K562 (cell line): ENCODE data around the gene ANKRD11. TPM values are rescaled to one million over a fixed set of nuclear protein-coding genes. Genes with fewer than 3 reads are reported as not detected.

Experiments
- ATAC-seq: fragments of 200-7000 bp; cut with Tn5 transposase; 3 replicates; pipeline ENCODE4 v1.9.1; 2020; ENCODE audit warnings: moderate library complexity
- BruUV-seq: library from RNA; stranded (reverse); fragments of 400-500 nt; replicated peaks from 2 replicates; lab custom pipeline; 2021; lab: Mats Ljungman, UMichigan
- CTCF ChIA-PET: fragments of 300-600 bp; formaldehyde crosslinking; extraction: SDS; loops from one replicate; lab custom pipeline; 2021; ENCODE audit warnings: low intra/inter-chr PET ratio; lab: Yijun Ruan, JAX
- POLR2A ChIA-PET: fragments of 300-600, 350-650 bp; sonication (Branson Sonifier 250); formaldehyde crosslinking; extraction: SDS; loops from one replicate; lab custom pipeline; 2021; ENCODE audit warnings: antibody characterized with exemption, inconsistent platforms; lab: Yijun Ruan, JAX
- DNase-seq, 4 experiments: peaks; one replicate each; pipeline versions ENCODE4 v3.0.0 to v3.0.0-alpha.2; 2011 to 2018; ENCODE audit warnings: low spot score in 3 of 4, mixed read lengths in 3 of 4; ENCODE audit errors: extremely low read depth in 1 of 4
- FAIRE-seq: peaks from 2 replicates; lab custom pipeline; 2011; peaks lifted over from hg19 to GRCh38; lab: Jason Lieb, UNC
- H2AFZ ChIP-seq: 2 replicates; pipeline ENCODE4 v1.6.0; 2011; ENCODE audit warnings: low read depth, low read length, control low read depth, inconsistent platforms
- H3K27ac ChIP-seq: fragments of 200-600 bp; 3 replicates; pipeline ENCODE4 v1.8.0; 2011; ENCODE audit warnings: low read depth, mild to moderate bottlenecking, control low read depth, inconsistent platforms, low read length, moderate library complexity, mixed read lengths; ENCODE audit errors: extremely low read depth
- H3K27me3 ChIP-seq, 2 experiments: fragments of 300-600 bp in 1 of 2; 2 replicates in 1 of 2; 3 replicates in 1 of 2; pipeline versions ENCODE4 v1.6.0 to v1.8.0; 2011; ENCODE audit warnings: inconsistent platforms in 2 of 2, low read length in 2 of 2, mild to moderate bottlenecking in 1 of 2, mixed read lengths in 1 of 2, moderate library complexity in 1 of 2; ENCODE audit not compliant: control insufficient read depth in 2 of 2, insufficient read depth in 2 of 2
- H3K36me3 ChIP-seq: fragments of 300-600 bp; 3 replicates; pipeline ENCODE4 v1.8.0; 2011; ENCODE audit warnings: mild to moderate bottlenecking, low read length, inconsistent platforms; ENCODE audit not compliant: control insufficient read depth, insufficient read depth
- H3K4me1 ChIP-seq, 2 experiments: fragments of 200-600 bp in 1 of 2; replicated peaks in 1 of 2; 2 replicates in 1 of 2; 3 replicates in 1 of 2; pipeline versions ENCODE4 v1.5.1 to v1.8.0; 2011; ENCODE audit warnings: inconsistent platforms in 2 of 2, low read length in 2 of 2, mild to moderate bottlenecking in 1 of 2, mixed read lengths in 1 of 2, moderate library complexity in 1 of 2; ENCODE audit not compliant: control insufficient read depth in 2 of 2, insufficient read depth in 2 of 2
- H3K4me2 ChIP-seq: 2 replicates; pipeline ENCODE4 v1.6.1; 2011; ENCODE audit warnings: low read length, control low read depth, inconsistent platforms, mixed read lengths; ENCODE audit not compliant: insufficient read depth
- H3K4me3 ChIP-seq: fragments of 200-600 bp; sonication (generic), shearing (Covaris generic); 2 replicates; pipeline ENCODE4 v1.5.1; 2016; ENCODE audit warnings: control low read depth, inconsistent platforms
- H3K79me2 ChIP-seq: fragments of 200-600 bp; 3 replicates; pipeline ENCODE4 v1.8.0; 2011; ENCODE audit warnings: low read length, inconsistent platforms; ENCODE audit not compliant: control insufficient read depth, insufficient read depth
- H3K9ac ChIP-seq, 2 experiments: 2 replicates each; pipeline versions ENCODE4 v1.6.0 to v1.6.1; 2011; ENCODE audit warnings: low read depth in 2 of 2, low read length in 2 of 2, control low read depth in 1 of 2, inconsistent platforms in 1 of 2, mild to moderate bottlenecking in 1 of 2, mixed read lengths in 1 of 2; ENCODE audit not compliant: insufficient read depth in 1 of 2
- H3K9me1 ChIP-seq: one replicate; pipeline ENCODE4 v1.6.0; 2011; ENCODE audit warnings: inconsistent platforms, mild to moderate bottlenecking, low read length, moderate library complexity; ENCODE audit not compliant: control insufficient read depth, insufficient read depth
- H3K9me3 ChIP-seq: replicated peaks from 2 replicates; pipeline ENCODE4 v1.5.1; 2011; ENCODE audit warnings: low read depth, low read length, inconsistent platforms; ENCODE audit not compliant: control insufficient read depth, insufficient read depth
- H4K20me1 ChIP-seq: replicated peaks from 2 replicates; pipeline ENCODE4 v1.6.1; 2011; ENCODE audit warnings: low read length, inconsistent platforms, mixed read lengths; ENCODE audit not compliant: control insufficient read depth, insufficient read depth
- DPF2 ChIP-seq: fragments of 450-650 bp; IDR thresholded peaks from 2 replicates; pipeline ENCODE4 v1.6.1; 2016
- ERF ChIP-seq: fragments of 450-650 bp; formaldehyde crosslinking; IDR thresholded peaks from 2 replicates; pipeline ENCODE4 v1.4.0; 2020; ENCODE audit warnings: mild to moderate bottlenecking, mixed read lengths
- MXI1 ChIP-seq: IDR thresholded peaks from 2 replicates; pipeline ENCODE4 v1.6.1; 2011; ENCODE audit warnings: low read depth, mild to moderate bottlenecking, improper control_type of control experiment, low read length
- NONO ChIP-seq, 2 experiments: fragments of 200-400 bp in 1 of 2; fragments of 450-650 bp in 1 of 2; formaldehyde crosslinking in 1 of 2; IDR thresholded peaks; 2 replicates each; pipeline ENCODE4 v1.6.1; 2017; ENCODE audit warnings: low read depth in 2 of 2, mild to moderate bottlenecking in 2 of 2, moderate library complexity in 2 of 2, low read length in 1 of 2
- PHB ChIP-seq: fragments of 250-450 bp; sonication (Bioruptor Pico); IDR thresholded peaks from 2 replicates; pipeline ENCODE4 v1.5.0; 2021
- SREBF1 ChIP-seq: fragments of 150-350 bp; IDR thresholded peaks from 2 replicates; pipeline ENCODE4 v1.6.1; 2014; ENCODE audit warnings: antibody characterized with exemption, low read depth, low read length, borderline replicate concordance
- TCFL5 ChIP-seq: fragments of 250-450 bp; sonication (Bioruptor Pico); conservative IDR thresholded peaks from 2 replicates; pipeline ENCODE4 v1.6.1; 2021; ENCODE audit warnings: mild to moderate bottlenecking, moderate library complexity, matching md5 sums
- ZBTB17 ChIP-seq: fragments of 450-650 bp; formaldehyde crosslinking; IDR thresholded peaks from 2 replicates; pipeline ENCODE4 v1.4.0; 2020; ENCODE audit warnings: mild to moderate bottlenecking
- WGBS: fragments of 100-300 bp; shearing (Covaris generic); methylation state at CpG from one replicate; pipeline ENCODE4 v1.1.6; 2016; ENCODE audit warnings: low coverage, mixed read lengths; ENCODE audit not compliant: insufficient coverage; ENCODE audit errors: missing lambda C conversion rate; 5-methylcytosine and 5-hydroxymethylcytosine counted together
- in situ Hi-C: fragments of 300-500 bp; cut with MboI; formaldehyde crosslinking; loops from 4 replicates; pipeline ENCODE4 v1.15.0; 2018; ENCODE audit warnings: inconsistent platforms, mixed read lengths
- intact Hi-C: fragments of 100-400 bp; cut with micrococcal nuclease; formaldehyde crosslinking; loops from 2 replicates; pipeline ENCODE4 v1.14.2; 2022
- polyA plus RNA-seq, 8 experiments: library from polyadenylated mRNA; depleted of rRNA in 4 of 8; stranded (reverse) in 5 of 8; unstranded in 3 of 8; fragments of >200 nt; fragmentation: Nextera tagmentation in 2 of 8; fragmentation: Illumina TruSeq in 1 of 8; extraction: Ambion mirVana in 2 of 8; extraction: Trizol in 1 of 8; gene quantifications; 2 replicates each; pipeline versions ENCODE4 v1.2.1 to v1.2.3, GENCODE V29; 2011 to 2014; ENCODE audit warnings: inconsistent platforms in 1 of 8, missing spikeins in 1 of 8
- total RNA-seq, 7 experiments: library from RNA; depleted of rRNA in 6 of 7; stranded (reverse); fragments of >200 nt in 6 of 7; fragmentation: Illumina TruSeq in 2 of 7; extraction: Trizol in 2 of 7; gene quantifications; 2 replicates each; pipeline versions ENCODE4 v1.2.1 to v1.2.3, GENCODE V29; 2011 to 2021; ENCODE audit warnings: low replicate concordance in 1 of 7
- TF ChIP-seq, protein P1 (sequence below): fragments of 200-600 bp; sonication (generic); IDR thresholded peaks from one replicate; pipeline ENCODE4 v1.6.1; 2012; ENCODE audit warnings: mild to moderate bottlenecking, low read depth, low read length, inconsistent platforms

The ANKRD11 gene
- total and polyA plus RNA-seq, 9 of the 15 experiments (the other 6 are each of a cell fraction or from before 2014, with no cell fraction given), result 4.7 to 126 (median 31.7) TPM

DNA sequence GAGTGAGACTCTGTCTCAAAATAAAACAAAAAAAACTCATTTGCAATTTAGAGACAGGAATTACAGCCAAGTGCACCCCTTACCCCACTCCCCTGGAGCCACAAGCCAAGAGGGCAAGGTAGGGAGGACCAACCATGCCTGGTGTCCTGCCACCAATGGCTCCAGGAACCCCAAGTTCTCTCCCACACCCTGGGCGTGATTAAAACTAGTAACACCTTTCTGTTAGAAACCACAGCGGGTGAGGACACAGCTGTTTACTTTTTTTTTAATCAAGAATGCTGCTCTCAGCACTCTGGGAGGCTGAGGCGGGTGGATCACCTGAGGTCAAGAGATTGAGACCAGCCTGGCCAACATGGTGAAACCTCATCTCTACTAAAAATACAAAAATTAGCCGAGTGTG is 38.1 kb downstream of the ANKRD11 start:
- DNase-seq (no peak), FAIRE-seq (no peak), ATAC-seq (no peak)
- Histone ChIP-seq H3K4me2 (no peak overlapping the region), H3K4me3 (no peak overlapping the region), H3K9ac (peak overlapping the region in 1 of 2 experiments; percentile 37; a peak in 1 of 4 replicates), H3K79me2 (peaks cover 92% of the 10 kb centered on the region), H3K27ac (no peak overlapping the region), H3K36me3 (peaks cover 8% of the 10 kb centered on the region; the same call in 2 of the 3 replicates), H3K4me1 (peaks cover 24 to 35% of the 10 kb centered on the region in 2 experiments), H3K27me3 (no peaks in the 10 kb centered on the region), H2AFZ (no peak overlapping the region), H3K9me3 (no peaks in the 10 kb centered on the region), H4K20me1 (peaks cover 77% of the 10 kb centered on the region), H3K9me1 (peaks cover 15% of the 10 kb centered on the region)
- ChIA-PET CTCF (no interaction called here), POLR2A (interaction anchor here (1.1 to 1.5 kb wide), 2 partner anchors 14 to 17 kb away, joined by 3 to 4 read pairs; no protein-coding TSS in a partner anchor)
- intact Hi-C loops (loop anchor here (10.0 kb wide), 1 partner anchor 53 kb away; the partner anchor contains the start of gene SPG7), in situ Hi-C loops (no loop called here)
- BruUV-seq, result no TSS peak
- 49% methylated on average over 4 of the region's 4 CpGs for WGBS
- no peak for TF ChIP-seq TCFL5 (CRISPR knock-in tag)
- TF ChIP-seq ERF, result no peak
- no peak for TF ChIP-seq ZBTB17
- no peak for TF ChIP-seq SREBF1
- TF ChIP-seq, protein P1, sequence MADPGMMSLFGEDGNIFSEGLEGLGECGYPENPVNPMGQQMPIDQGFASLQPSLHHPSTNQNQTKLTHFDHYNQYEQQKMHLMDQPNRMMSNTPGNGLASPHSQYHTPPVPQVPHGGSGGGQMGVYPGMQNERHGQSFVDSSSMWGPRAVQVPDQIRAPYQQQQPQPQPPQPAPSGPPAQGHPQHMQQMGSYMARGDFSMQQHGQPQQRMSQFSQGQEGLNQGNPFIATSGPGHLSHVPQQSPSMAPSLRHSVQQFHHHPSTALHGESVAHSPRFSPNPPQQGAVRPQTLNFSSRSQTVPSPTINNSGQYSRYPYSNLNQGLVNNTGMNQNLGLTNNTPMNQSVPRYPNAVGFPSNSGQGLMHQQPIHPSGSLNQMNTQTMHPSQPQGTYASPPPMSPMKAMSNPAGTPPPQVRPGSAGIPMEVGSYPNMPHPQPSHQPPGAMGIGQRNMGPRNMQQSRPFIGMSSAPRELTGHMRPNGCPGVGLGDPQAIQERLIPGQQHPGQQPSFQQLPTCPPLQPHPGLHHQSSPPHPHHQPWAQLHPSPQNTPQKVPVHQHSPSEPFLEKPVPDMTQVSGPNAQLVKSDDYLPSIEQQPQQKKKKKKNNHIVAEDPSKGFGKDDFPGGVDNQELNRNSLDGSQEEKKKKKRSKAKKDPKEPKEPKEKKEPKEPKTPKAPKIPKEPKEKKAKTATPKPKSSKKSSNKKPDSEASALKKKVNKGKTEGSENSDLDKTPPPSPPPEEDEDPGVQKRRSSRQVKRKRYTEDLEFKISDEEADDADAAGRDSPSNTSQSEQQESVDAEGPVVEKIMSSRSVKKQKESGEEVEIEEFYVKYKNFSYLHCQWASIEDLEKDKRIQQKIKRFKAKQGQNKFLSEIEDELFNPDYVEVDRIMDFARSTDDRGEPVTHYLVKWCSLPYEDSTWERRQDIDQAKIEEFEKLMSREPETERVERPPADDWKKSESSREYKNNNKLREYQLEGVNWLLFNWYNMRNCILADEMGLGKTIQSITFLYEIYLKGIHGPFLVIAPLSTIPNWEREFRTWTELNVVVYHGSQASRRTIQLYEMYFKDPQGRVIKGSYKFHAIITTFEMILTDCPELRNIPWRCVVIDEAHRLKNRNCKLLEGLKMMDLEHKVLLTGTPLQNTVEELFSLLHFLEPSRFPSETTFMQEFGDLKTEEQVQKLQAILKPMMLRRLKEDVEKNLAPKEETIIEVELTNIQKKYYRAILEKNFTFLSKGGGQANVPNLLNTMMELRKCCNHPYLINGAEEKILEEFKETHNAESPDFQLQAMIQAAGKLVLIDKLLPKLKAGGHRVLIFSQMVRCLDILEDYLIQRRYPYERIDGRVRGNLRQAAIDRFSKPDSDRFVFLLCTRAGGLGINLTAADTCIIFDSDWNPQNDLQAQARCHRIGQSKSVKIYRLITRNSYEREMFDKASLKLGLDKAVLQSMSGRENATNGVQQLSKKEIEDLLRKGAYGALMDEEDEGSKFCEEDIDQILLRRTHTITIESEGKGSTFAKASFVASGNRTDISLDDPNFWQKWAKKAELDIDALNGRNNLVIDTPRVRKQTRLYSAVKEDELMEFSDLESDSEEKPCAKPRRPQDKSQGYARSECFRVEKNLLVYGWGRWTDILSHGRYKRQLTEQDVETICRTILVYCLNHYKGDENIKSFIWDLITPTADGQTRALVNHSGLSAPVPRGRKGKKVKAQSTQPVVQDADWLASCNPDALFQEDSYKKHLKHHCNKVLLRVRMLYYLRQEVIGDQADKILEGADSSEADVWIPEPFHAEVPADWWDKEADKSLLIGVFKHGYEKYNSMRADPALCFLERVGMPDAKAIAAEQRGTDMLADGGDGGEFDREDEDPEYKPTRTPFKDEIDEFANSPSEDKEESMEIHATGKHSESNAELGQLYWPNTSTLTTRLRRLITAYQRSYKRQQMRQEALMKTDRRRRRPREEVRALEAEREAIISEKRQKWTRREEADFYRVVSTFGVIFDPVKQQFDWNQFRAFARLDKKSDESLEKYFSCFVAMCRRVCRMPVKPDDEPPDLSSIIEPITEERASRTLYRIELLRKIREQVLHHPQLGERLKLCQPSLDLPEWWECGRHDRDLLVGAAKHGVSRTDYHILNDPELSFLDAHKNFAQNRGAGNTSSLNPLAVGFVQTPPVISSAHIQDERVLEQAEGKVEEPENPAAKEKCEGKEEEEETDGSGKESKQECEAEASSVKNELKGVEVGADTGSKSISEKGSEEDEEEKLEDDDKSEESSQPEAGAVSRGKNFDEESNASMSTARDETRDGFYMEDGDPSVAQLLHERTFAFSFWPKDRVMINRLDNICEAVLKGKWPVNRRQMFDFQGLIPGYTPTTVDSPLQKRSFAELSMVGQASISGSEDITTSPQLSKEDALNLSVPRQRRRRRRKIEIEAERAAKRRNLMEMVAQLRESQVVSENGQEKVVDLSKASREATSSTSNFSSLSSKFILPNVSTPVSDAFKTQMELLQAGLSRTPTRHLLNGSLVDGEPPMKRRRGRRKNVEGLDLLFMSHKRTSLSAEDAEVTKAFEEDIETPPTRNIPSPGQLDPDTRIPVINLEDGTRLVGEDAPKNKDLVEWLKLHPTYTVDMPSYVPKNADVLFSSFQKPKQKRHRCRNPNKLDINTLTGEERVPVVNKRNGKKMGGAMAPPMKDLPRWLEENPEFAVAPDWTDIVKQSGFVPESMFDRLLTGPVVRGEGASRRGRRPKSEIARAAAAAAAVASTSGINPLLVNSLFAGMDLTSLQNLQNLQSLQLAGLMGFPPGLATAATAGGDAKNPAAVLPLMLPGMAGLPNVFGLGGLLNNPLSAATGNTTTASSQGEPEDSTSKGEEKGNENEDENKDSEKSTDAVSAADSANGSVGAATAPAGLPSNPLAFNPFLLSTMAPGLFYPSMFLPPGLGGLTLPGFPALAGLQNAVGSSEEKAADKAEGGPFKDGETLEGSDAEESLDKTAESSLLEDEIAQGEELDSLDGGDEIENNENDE, result no peak
- TF ChIP-seq MXI1, result no peak
- TF ChIP-seq PHB, result no peak
- no peak for TF ChIP-seq NONO (IDR thresholded peaks at IDR 0.05; ENCODE audit: low read depth in 2 of 2, low read length in 1 of 2)
- no peak for TF ChIP-seq DPF2
